ENCODE data around the gene INPP5A.

- TF ChIP-seq CTCF (IDR thresholded peaks at IDR 0.05) (no peak), POLR2AphosphoS5 (IDR thresholded peaks at IDR 0.05) (no peak)
Observed at GRCh38 chr10:132607491-132607890, 69.9 kb downstream of the INPP5A start.

Measured in upper lobe of left lung (tissue), 4 donors.